GM18507 (cell line): ENCODE measurements around the gene HIP1R.
"Not testable (repeated sequence)": the region's sequence is repeated elsewhere in the genome, so short reads cannot be mapped to it uniquely, and the experiment has no call there.

Experiments used
- DNase-seq: peaks from one replicate; pipeline ENCODE4 v3.0.0; 2011; ENCODE audit warnings: low read depth; ENCODE audit not compliant: insufficient read length; ENCODE audit errors: extremely low spot score
- FAIRE-seq: peaks from 2 replicates; lab custom pipeline; 2011; peaks lifted over from hg19 to GRCh38; lab: Jason Lieb, UNC

Gene HIP1R

DNA sequence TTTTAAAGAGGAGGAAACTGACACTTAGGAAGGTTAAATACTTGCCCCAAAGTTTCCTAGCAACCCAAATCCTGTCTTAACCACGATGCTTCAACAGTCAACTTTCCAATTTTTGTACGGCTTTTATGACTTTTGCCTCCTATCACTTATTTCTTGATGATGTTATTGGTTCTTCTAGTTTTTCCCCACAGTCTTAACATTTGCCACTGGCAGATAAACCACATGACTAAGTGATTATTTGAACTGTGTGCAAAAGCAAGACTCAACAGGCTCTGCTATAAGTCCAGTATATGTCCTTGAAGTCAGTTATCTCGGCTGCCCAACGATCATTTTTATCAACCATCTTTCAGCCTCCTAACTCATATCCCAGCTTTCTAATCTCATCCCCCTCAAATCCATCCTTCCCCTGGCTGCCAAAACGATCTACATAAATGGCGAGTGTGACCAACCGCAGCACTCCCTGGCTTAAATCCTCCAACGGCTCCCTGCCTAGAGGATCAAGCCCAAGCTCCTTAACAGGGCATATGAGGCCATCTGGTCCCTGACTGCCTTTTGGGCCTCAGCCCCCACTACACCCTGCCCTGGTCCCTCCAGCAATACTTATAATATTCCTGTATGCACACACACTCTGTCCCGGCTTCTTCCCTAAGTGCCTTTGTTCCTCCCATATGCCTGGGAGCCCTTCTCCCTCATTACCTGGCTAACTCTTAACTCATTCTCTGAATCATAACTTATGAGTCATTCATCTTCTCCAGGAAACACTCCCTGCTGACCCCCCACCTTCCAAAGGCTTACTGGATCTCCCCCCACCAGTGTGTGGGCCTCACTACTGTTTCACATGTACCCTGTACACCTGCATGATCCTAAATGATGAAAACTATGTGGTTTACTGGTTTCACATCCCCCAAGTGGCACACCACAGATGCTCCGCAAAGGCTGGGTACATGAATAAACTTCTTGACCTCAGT, 51.9 kb downstream of the HIP1R start:
- FAIRE-seq (peak; percentile 89), DNase-seq (peak; percentile 58)

- FAIRE-seq (no peak), DNase-seq (no peak)
Measured at GRCh38 chr12:122887819-122888212, 52.6 kb downstream of the HIP1R start.

DNA sequence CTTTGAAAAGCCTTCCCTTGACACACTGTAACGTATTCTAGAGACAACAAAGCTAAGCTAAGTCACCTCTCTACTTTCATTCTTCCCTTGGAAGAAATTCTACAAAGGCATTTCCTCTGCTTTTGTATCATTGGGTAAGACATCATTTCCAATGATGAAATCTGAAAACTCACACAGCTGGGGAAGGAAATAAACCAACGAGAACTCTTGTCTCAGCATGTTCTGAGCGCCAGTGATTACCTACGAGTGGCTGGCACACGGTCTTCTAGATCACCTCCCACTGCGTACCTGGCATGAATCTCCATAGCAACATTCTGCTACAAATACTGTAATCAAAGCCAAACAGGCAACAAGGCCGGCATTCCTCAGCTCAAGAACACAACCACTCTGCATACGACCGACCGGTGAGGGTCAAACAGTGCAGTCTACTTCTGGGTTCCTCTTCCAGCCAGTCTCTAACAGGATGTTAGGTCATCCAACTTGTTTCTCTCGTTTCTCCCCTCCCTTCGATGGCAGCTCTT, 53.0 kb downstream of the HIP1R start:
- DNase-seq = no peak
- FAIRE-seq = peak; percentile 65

DNA sequence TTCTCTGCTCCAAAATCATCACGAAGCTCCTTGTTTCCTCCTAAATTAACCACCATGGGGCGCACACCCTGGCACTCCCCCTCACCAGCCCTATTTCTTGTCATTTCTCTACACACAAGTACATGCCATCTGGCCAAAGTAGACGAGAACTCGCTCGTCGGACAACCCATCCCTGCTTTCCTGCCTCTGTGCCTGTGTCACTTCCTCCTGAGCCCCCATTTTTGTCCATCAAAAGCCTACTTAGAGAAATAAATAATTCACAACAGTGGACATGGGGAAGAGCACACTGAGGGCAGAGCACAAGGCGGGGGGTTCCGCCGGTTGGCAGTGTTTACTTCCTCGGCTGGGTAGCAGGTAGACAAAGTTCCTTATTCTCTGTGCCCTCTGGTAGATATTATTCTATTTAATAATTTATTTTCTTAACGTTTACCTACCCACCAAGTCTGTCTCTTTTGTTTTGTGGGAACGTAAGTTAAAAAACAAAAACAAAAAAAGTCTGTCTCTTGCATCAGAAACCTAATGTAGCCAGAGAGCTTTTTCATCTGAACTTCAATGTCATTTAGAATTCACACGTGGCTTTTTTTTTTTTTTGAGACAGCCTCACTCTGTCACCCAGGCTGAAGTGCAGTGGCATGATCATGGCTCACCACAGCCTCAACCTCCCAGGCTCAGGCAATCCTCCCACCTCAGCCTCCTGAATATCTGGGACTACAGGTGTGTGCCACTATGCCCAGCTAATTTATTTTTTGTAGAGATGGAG, 54.7 kb downstream of the HIP1R start:
- DNase-seq (no peak), FAIRE-seq (no peak)

DNA sequence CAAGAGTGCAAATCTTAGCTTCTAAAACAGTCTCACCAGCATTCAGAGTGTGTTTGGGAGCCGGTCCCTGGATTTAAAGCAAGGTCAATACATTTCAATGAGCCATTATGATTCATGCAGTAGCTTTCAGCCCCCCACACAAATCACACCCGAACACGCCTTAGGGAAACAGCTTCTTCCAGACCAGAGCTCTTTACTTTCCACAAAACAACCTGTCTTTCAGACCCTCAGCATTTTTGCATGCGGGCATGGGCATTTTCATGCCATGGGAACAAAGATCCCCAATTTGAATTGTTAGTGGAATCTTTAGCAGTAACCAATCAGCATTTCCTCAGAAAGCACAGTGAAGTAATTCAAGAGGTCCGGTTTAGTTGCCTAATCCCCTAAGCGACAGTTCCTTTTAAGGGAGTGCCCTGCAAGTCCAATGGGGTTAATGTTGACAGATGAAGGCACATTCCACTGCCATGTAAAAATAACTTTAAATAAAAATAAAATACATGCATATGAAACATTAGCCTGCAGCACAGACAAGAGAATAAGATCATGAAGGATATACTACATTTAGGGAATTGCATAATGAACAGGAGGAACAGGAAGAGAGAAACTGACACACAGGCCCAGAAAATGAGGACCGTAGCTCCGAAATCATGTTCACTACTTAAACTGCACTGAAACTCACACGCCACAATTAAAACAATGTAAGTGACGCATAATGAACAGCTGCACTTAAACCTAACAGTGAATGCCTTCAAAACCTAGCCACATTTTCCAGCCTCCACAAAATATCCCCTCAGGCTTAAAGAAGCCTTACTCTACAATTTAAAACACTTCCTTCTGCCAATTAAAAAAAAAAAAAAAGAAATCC, 56.6 kb downstream of the HIP1R start:
- no peak for DNase-seq
- FAIRE-seq = no peak

- DNase-seq, FAIRE-seq: not testable (repeated sequence)
Measured at GRCh38 chr12:122892724-122893123, 57.5 kb downstream of the HIP1R start.

DNA sequence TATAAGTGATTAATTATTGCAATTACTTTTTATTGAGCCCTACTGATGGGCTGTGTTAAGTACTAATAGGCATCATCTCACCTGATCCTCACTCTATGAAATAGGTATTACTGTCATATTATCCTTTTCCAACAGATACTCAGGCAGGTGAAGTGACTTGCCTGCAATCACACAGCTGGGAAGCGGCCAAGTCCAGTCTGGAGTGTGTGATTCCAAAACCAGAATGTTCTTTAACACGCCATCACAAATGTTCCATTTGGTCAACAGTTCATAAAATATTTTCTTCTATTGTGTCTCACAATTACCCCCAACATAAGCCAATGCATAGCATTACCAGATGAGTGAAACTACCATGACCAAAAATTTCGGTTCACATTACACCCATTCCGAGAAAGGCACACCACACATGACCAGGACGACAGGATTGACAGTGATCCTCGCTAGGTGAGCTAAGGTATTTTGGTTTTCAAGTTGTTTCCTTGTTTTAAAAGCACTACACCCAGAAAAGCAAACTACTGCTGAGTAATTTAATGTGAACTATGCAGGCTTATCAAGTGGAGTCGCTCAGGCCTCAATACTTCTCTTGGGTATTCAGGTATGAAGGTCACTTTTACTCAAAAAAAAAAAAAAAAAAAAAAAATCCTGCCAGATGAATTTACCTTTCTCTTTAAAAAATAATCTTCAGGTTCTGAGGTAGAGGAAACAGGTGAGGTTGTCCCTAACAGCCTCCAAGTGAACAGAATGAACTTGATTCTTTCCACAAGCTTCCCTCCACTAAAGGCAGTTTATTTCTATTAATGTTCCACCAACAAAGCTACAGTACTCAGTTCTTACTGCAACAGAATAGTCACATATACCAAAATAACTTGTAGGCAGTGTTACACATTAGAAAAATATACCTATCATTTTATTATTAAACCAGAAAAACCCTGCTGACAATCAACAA, 58.2 kb downstream of the HIP1R start:
- FAIRE-seq = no peak
- DNase-seq = no peak

- DNase-seq = no peak
- FAIRE-seq = no peak
Measured at GRCh38 chr12:122894193-122895121, 59.2 kb downstream of the HIP1R start.

DNA sequence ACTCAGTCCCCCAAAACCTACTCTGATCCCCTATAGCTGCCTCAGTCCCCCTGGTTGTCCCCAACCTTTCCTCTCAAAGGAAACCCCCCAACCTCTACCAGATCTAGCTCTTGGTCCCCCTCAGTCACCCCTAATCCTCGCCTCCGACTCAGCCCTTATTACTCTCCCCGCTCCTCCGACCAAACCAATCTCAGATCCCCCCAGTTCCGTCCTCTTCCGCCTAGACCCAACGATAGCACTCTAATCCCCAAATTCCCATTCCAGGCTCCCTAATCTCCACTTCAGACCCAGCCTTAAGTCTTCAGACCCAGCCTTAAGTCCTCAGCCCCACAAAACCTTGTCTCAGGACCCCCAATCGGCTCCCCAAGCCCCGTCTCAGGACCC, 60.1 kb downstream of the HIP1R start:
- DNase-seq (no peak), FAIRE-seq (no peak)

- DNase-seq = peak; percentile 69
- peak; percentile 60 for FAIRE-seq
Measured at GRCh38 chr12:122895704-122896636, 60.7 kb downstream of the HIP1R start, which contains the start of gene VPS37B. Gene VPS37B, minus strand, starts transcription at chr12:122896124. Its CDS starts 62 bp downstream, at chr12:122896062.

DNA sequence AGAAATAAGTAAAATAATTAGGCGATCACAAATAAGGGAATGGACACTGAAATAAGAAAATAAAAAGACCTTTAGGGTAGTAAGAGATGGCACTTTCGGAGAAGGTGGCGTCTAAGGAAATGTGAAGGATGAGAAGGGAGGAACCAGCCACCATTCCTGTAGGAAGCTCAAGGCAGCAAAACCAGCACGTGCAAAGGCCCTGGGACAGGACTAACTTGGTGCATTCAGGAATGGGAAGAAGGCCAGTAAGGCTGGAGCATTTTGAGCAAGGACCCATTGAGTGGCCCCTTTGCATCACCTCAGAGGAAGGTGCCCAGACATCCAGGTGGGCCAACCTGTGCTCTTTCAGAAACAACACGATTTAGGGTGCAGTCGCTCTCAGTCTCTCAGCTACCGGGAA, 61.4 kb downstream of the HIP1R start:
- no peak for DNase-seq

DNA sequence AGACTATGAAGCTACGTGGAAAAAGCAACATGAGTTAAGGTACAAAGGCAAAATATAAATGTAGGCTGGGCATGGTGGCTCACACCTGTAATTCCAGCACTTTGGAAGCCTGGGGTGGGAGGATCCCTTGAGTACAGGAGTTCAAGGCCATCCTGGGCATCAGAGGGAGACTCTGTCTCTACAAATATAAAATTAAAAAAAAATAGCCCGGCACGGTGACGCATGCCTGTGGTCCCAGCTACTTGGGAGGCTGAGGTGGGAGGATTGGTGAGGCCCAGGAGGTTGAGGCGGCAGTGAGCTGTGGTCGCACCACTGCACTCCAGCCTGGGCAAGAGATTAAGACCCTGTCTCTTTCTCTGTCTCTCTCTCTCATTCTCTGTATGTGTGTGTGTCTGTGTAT, 64.6 kb downstream of the HIP1R start:
- FAIRE-seq (no peak), DNase-seq (no peak)

More for the DNA sequence above, 61.4 kb downstream of the HIP1R start:
- no peak for FAIRE-seq

- DNase-seq = no peak
- no peak for FAIRE-seq
Measured at GRCh38 chr12:122902854-122903692, 67.8 kb downstream of the HIP1R start.

DNA sequence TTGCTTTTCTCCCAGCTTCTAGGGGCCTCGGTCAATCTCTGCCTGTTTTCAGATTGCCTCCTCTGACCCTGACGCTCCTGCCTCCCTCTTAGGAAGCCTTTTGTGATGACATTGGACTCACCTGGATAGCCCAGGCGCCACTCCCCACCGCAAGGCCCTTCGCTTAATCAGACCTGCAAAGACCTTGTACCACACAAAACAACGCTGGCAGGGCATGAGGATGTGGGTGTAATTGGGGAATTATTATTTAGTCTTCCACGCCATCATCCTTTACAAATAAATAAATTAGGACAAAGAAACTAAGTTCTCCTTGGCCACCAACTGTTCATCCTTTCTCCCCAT, 68.4 kb downstream of the HIP1R start:
- FAIRE-seq = no peak
- DNase-seq = no peak

DNA sequence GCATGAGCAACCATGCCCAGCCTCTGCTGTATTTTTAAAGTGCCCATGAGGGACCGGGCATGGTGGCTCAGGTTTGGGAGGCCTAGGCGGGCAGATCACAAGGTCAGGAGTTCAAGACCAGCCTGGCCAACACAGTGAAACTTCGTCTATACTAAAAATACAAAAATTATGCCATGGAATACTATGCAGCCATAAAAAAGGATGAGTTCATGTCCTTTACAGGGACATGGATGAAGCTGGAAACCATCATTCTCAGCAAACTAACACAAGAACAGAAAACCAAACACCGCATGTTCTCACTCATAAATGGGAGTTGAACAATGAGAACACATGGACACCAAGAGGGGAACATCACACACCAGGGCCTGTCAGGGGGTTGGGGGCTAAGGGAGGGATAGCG, 70.0 kb downstream of the HIP1R start:
- FAIRE-seq = not testable (repeated sequence)

More for the DNA sequence above, 70.0 kb downstream of the HIP1R start:
- not testable (repeated sequence) for DNase-seq
